Measurements from ENCODE around the gene PRKN. TPM values are rescaled to one million over a fixed set of nuclear protein-coding genes. Genes with fewer than 3 reads are reported as not detected.

PRKN gene
- total RNA-seq, 2 donors from 2014 or later, result 3.3 to 4.8 TPM

DNA sequence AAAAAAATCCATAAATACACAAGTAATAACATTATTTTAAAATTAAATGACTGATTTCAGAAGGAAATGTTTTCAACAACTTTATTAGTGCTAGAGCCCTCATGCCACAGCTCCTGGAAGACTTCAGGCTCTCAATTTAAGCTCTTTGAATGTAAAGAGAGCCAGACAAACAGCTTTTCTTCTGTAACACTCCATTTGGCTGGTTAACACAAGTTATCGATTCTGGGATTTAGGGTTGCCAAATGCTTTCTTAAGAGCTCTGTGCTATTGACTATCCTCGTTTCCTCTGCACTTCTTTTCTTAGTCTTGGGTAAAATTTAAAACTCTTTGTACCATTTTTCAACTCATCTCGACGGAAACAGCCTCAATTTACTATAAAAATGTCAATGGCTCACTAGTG, 402.5 kb downstream of the PRKN start:
- Mint-ChIP-seq H3K36me3 (ENCODE audit: low read depth) (no peaks in the 10 kb centered on the region), H3K27ac (no peak overlapping the region), H3K27me3 (ENCODE audit: insufficient read depth) (no peaks in the 10 kb centered on the region), H3K4me1 (no peaks in the 10 kb centered on the region), H3K4me3 (no peak overlapping the region), H3K9me3 (peaks cover 19% of the 10 kb centered on the region)
- DNase-seq, result no peak
- H3K36me3 ChIP-seq (ENCODE audit: control insufficient read depth, insufficient read depth, low read length), result no peaks in the 10 kb centered on the region
- H3K4me3 ChIP-seq (ENCODE audit: low read length), result no peak overlapping the region
- 93 to 96% methylated on average over 4 of the region's 4 CpGs for WGBS, 2 experiments (ENCODE audit: insufficient coverage in 1 of 2, insufficient read length in 1 of 2)
- H3K4me1 ChIP-seq (ENCODE audit: control insufficient read depth, insufficient read depth, low read length), result no peaks in the 10 kb centered on the region
- H3K27me3 ChIP-seq (ENCODE audit: control insufficient read depth, insufficient read depth, low read length, poor library complexity, severe bottlenecking), result no peaks in the 10 kb centered on the region
- H3K9me3 ChIP-seq (ENCODE audit: control insufficient read depth, low read length), result peaks cover 16% of the 10 kb centered on the region
- H3K9ac ChIP-seq (ENCODE audit: extremely low read depth, low read length, poor library complexity, severe bottlenecking), result no peak overlapping the region
- no peak overlapping the region for H3K27ac ChIP-seq (ENCODE audit: low read depth, low read length)
- TF ChIP-seq, protein P1, sequence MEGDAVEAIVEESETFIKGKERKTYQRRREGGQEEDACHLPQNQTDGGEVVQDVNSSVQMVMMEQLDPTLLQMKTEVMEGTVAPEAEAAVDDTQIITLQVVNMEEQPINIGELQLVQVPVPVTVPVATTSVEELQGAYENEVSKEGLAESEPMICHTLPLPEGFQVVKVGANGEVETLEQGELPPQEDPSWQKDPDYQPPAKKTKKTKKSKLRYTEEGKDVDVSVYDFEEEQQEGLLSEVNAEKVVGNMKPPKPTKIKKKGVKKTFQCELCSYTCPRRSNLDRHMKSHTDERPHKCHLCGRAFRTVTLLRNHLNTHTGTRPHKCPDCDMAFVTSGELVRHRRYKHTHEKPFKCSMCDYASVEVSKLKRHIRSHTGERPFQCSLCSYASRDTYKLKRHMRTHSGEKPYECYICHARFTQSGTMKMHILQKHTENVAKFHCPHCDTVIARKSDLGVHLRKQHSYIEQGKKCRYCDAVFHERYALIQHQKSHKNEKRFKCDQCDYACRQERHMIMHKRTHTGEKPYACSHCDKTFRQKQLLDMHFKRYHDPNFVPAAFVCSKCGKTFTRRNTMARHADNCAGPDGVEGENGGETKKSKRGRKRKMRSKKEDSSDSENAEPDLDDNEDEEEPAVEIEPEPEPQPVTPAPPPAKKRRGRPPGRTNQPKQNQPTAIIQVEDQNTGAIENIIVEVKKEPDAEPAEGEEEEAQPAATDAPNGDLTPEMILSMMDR (conservative IDR thresholded peaks at IDR 0.05), result no peak

DNA sequence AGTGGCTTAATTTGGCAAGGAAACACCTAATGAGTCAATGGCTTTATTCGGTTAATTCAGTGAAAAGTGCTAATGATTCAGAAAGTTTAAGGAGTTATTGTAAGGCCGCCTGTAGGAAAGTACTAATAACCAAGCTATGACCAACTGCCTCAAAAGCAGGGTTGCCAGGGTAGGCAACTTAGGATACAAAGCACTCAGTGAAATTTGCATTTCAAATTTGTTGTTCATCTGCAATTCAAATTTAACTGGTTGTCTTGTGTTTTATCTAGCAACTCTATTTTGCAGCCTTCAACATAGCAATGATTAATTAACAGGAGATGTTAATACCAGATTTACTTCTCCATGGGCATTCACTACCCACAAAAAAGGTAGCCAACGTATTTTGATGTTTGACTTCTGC, 412.3 kb downstream of the PRKN start:
- WGBS, 2 experiments (ENCODE audit: insufficient coverage in 1 of 2, insufficient read length in 1 of 2), result 83 to 84% methylated on average over 2 to 3 of the region's 3 CpGs
- Mint-ChIP-seq H3K27ac (no peak overlapping the region), H3K27me3 (ENCODE audit: insufficient read depth) (no peaks in the 10 kb centered on the region), H3K9me3 (peaks cover 3% of the 10 kb centered on the region), H3K36me3 (ENCODE audit: low read depth) (no peaks in the 10 kb centered on the region), H3K4me3 (no peak overlapping the region), H3K4me1 (no peaks in the 10 kb centered on the region)
- H3K9ac ChIP-seq (ENCODE audit: extremely low read depth, low read length, poor library complexity, severe bottlenecking), result no peak overlapping the region
- H3K27me3 ChIP-seq (ENCODE audit: control insufficient read depth, insufficient read depth, low read length, poor library complexity, severe bottlenecking), result no peaks in the 10 kb centered on the region
- no peaks in the 10 kb centered on the region for H3K9me3 ChIP-seq (ENCODE audit: control insufficient read depth, low read length)
- no peaks in the 10 kb centered on the region for H3K4me1 ChIP-seq (ENCODE audit: control insufficient read depth, insufficient read depth, low read length)
- TF ChIP-seq, protein P1 (conservative IDR thresholded peaks at IDR 0.05), result no peak
- H3K36me3 ChIP-seq (ENCODE audit: control insufficient read depth, insufficient read depth, low read length), result no peaks in the 10 kb centered on the region
- no peak for DNase-seq
- H3K27ac ChIP-seq (ENCODE audit: low read depth, low read length), result peak overlapping the region; percentile 48
- H3K4me3 ChIP-seq (ENCODE audit: low read length), result no peak overlapping the region

DNA sequence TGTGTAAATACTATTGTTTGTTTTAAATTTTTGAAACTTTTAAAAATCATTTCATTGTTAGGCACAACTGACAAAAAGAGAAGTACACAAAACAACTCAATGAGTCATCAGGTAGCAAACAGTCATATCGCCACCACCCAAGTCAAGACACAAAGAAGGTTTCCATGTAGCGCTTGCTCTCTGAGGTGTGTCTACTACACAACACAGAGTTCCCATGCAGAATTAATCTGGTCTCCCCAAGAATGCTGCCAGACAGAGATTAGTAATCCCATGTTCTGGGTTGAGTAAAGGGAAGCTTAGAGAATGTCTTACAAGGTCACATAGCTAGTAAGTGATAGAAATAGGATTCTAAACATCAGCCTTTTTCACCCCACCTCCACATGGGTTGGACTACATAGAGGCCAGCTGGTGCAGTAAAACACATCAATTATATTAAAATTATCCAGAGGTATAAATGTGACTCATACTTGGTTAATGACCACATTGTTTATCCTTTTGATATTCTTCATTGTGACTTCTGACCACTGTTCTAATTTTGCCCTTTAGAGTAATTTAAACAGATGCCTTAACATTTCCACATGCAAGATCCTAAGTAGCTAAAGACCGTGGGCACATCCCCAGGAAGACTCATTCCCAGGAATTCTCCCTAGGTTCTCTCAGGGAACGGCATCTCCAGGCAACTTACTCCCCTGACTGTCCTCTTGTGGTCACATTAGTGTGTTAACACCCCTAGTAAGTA, 413.5 kb downstream of the PRKN start:
- TF ChIP-seq, protein P1 (conservative IDR thresholded peaks at IDR 0.05), result no peak
- no peaks in the 10 kb centered on the region for H3K4me1 ChIP-seq (ENCODE audit: control insufficient read depth, insufficient read depth, low read length)

More for the DNA sequence above, 413.5 kb downstream of the PRKN start:
- H3K27me3 Mint-ChIP-seq (ENCODE audit: insufficient read depth), result no peaks in the 10 kb centered on the region
- Histone ChIP-seq H3K9me3 (ENCODE audit: control insufficient read depth, low read length) (no peaks in the 10 kb centered on the region), H3K27me3 (ENCODE audit: control insufficient read depth, insufficient read depth, low read length, poor library complexity, severe bottlenecking) (no peaks in the 10 kb centered on the region), H3K36me3 (ENCODE audit: control insufficient read depth, insufficient read depth, low read length) (no peaks in the 10 kb centered on the region), H3K9ac (ENCODE audit: extremely low read depth, low read length, poor library complexity, severe bottlenecking) (no peak overlapping the region), H3K27ac (ENCODE audit: low read depth, low read length) (no peak overlapping the region), H3K4me3 (ENCODE audit: low read length) (no peak overlapping the region)
- WGBS, 2 experiments (ENCODE audit: insufficient coverage in 1 of 2, insufficient read length in 1 of 2), result 89 to 95% methylated on average over 3 to 4 of the region's 4 CpGs
- no peak for DNase-seq
- H3K9me3 Mint-ChIP-seq, result peaks cover 3% of the 10 kb centered on the region
- no peak overlapping the region for H3K4me3 Mint-ChIP-seq
- H3K36me3 Mint-ChIP-seq (ENCODE audit: low read depth), result no peaks in the 10 kb centered on the region
- H3K27ac Mint-ChIP-seq, result no peak overlapping the region
- H3K4me1 Mint-ChIP-seq, result no peaks in the 10 kb centered on the region

Measured in endodermal cell (in vitro differentiated cells).